ENCODE measurements around the gene NPTN.

Gene NPTN

DNA sequence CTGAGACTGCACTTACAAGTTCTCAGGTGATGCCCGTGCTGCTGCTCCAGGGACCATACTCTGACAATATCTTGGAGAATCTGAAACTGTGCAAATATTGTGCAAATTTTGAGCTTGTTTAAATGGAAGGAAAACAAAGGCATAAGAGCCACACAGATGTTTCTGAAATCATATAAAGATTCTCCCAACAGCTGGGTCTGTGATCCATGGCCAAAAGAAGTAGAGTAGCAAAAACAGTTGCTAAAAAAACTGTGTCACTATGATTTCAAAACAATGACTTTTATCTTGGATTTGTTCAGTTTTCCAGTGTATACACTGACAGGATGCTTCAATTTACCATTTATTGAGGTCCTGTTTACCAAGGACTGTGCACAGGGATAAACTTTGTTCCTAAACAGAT lies 25.3 kb downstream of the NPTN start:
- TF ChIP-seq, protein P1, sequence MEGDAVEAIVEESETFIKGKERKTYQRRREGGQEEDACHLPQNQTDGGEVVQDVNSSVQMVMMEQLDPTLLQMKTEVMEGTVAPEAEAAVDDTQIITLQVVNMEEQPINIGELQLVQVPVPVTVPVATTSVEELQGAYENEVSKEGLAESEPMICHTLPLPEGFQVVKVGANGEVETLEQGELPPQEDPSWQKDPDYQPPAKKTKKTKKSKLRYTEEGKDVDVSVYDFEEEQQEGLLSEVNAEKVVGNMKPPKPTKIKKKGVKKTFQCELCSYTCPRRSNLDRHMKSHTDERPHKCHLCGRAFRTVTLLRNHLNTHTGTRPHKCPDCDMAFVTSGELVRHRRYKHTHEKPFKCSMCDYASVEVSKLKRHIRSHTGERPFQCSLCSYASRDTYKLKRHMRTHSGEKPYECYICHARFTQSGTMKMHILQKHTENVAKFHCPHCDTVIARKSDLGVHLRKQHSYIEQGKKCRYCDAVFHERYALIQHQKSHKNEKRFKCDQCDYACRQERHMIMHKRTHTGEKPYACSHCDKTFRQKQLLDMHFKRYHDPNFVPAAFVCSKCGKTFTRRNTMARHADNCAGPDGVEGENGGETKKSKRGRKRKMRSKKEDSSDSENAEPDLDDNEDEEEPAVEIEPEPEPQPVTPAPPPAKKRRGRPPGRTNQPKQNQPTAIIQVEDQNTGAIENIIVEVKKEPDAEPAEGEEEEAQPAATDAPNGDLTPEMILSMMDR (IDR thresholded peaks at IDR 0.05; ENCODE audit: low read depth, low read length), result no peak
- no peak for DNase-seq (ENCODE audit: extremely low read depth, low read depth)

DNA sequence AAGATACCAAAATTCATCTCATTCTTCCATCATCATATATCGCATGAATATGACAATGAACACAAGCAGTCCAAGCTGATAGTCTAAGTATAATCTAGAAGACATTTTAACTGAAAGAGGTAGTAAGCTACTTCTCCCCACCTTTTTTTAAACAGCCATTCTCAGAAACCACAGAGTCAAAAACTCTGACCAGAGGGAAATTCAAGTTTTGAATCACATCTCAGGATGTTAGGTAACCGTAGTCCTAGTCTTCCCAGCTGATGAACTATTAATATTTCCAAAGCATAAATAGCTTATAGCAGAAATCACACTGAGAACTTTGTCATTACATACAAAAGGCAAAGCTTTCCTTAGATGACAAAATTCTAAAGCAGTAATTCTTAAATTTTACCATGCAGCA lies 25.8 kb downstream of the NPTN start:
- DNase-seq (ENCODE audit: extremely low read depth, low read depth), result no peak
- TF ChIP-seq, protein P1 (IDR thresholded peaks at IDR 0.05; ENCODE audit: low read depth, low read length), result no peak

DNA sequence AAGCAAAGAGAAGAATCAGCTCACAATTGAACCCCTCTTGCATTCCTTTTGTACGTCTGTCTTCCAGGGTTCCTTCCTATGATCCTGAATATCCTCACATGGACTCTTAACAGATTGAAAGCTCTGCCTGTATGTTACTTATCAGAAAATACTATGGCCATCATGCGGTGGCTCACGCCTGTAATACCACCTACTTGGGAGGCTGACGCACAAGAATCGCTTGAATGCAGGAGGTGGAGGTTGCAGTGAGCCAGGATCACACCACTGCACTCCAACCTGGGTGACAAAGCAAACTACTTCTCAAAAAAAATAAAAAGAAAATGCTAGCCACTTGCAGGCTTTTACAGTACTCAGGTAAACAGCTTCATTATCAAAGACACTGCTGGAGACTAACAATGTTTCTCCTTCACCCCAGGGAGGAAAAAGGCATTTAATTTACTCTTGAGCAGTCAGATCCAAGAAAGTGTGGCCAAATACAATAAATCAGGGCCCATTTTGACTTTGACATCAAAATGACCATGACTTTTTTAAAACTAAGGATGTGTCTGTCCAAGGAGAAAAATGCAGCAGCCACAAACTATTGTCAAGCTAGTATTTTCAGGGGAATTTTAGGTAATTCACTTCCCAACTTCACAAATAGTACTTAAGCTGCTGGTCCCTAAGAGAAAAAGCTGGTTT lies 27.3 kb downstream of the NPTN start:
- TF ChIP-seq, protein P1 (IDR thresholded peaks at IDR 0.05; ENCODE audit: low read depth, low read length), result no peak
- DNase-seq (ENCODE audit: extremely low read depth, low read depth), result no peak

DNA sequence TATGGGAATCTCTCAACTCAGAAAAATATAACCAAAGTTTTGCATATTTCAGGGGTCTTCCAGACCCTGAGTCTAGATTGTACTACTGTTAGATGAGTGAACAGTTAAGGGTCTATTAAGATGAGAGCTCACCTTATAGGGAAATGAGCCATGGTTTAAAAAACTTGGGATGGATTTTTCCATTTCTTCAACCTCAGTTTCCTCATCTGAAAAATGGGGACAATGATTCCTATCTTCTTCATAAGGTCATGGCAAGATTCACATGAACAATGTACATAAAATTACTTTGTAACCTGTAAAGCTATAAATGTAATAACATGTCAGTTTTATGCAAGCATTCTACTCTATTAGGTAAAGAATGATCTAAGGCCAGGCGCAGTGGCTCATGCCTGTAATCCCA lies 28.7 kb downstream of the NPTN start:
- TF ChIP-seq, protein P1 (IDR thresholded peaks at IDR 0.05; ENCODE audit: low read depth, low read length), result no peak
- DNase-seq (ENCODE audit: extremely low read depth, low read depth), result no peak

DNA sequence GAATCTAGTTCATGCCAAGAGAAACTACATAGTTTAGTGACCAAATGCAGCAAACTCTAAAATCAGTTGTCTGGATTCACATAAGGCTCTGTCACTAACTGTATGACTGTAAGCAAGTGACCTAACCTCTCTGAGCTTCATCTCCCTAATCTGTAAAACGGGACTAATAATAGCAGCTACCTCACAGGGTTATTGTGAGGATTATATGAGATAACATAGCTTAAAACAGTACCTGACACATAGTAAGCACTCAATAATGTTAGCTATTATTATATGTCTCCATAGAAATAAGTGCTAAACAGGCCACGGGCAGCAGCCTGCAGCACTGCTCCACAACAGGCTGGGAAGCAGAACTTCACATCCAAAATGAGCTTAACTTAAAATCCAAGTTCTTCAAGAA lies 30.2 kb downstream of the NPTN start:
- DNase-seq (ENCODE audit: extremely low read depth, low read depth), result no peak
- TF ChIP-seq, protein P1 (IDR thresholded peaks at IDR 0.05; ENCODE audit: low read depth, low read length), result no peak

DNA sequence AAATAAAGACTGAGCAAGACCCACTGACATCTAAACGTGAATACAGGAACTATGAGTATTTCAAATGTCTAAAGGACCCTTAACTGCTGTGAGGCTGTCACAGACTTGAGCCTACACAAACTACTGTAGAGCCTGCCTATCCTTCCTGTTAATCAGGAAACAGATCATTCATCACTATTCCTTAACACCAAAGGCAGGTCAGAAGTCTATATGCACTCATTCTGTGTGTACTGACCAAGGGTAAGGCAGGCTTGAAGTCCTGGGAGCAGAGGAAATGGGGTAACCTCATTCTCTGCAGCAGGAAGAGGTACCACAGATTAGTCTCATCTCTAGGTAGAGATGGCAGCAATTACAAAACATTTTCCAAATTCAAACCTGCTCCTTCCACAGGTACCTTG lies 30.7 kb downstream of the NPTN start:
- TF ChIP-seq, protein P1 (IDR thresholded peaks at IDR 0.05; ENCODE audit: low read depth, low read length), result no peak
- DNase-seq (ENCODE audit: extremely low read depth, low read depth), result no peak

DNA sequence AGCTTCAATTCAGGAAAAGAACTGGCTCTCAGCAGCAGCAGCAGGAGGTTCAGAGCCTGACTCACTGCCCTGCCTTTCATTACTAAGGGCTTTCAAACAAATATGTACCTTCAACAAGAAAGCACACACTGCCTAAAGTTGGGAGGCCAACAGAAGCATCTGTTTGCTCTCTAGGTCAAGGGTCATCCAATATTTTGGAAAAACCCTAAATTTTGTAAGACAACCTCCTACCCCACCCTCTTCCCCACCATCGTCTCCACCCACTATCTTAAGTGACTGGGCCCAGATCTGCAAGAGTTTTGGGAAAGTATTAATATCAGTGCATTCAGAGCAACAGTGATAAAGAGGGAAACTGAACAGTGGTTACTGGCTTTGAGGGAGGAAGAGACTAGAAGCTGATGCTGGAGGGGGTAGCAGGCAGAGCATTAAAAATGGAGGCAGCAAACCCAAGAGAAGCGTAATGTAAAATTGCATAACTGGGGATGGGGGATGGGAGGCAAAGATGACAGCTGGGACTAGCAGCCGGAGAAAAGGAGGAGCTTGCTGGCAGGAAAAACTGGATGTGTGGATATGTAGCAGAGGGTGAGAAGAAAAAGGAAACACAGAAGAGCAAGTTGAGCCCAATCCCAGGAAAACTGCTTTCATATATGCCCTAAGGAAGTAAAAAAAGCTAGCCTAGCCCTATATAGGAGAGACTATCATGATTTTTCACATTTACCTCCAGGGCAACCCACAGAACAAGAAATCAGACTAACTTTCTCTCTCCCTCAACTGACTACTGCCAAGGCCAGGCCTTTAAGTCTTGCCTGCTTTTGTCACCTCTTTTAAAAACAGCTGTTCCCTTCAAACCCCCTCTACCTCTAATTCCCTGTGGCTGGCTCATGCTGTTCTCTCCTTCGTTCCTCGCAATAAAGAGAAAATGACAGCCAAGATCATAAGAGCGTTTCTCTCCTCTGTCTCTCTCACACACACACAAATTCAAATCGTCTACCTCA lies 31.4 kb downstream of the NPTN start:
- TF ChIP-seq, protein P1 (IDR thresholded peaks at IDR 0.05; ENCODE audit: low read depth, low read length), result no peak
- no peak for DNase-seq (ENCODE audit: extremely low read depth, low read depth)
